Suprapubic skin (tissue), 4 donors: ENCODE data around the gene KLHL30. TPM values are rescaled to one million over a fixed set of nuclear protein-coding genes. Genes with fewer than 3 reads are reported as not detected.

Experiments
- DNase-seq, 2 donors: peaks; one replicate each; pipeline ENCODE4 v3.0.0-alpha.2; 2019; ENCODE audit warnings: low spot score in 2 of 2
- H3K27ac ChIP-seq: fragments of 200-600 bp; sonication (generic); one replicate; pipeline ENCODE4 v1.5.1; 2019
- H3K27me3 ChIP-seq: fragments of 200-600 bp; sonication (generic); one replicate; pipeline ENCODE4 v1.5.1; 2019
- H3K36me3 ChIP-seq: fragments of 200-600 bp; sonication (generic); one replicate; pipeline ENCODE4 v1.5.1; 2019
- H3K4me1 ChIP-seq: fragments of 200-600 bp; sonication (generic); one replicate; pipeline ENCODE4 v1.5.1; 2019
- H3K4me3 ChIP-seq: fragments of 200-600 bp; sonication (generic); one replicate; pipeline ENCODE4 v1.5.1; 2019; ENCODE audit warnings: mild to moderate bottlenecking
- H3K9me3 ChIP-seq: fragments of 200-600 bp; sonication (generic); one replicate; pipeline ENCODE4 v1.5.1; 2019
- EP300 ChIP-seq: sonication (generic); formaldehyde crosslinking; IDR thresholded peaks from one replicate; pipeline ENCODE4 v1.6.1; 2017; ENCODE audit warnings: antibody characterized with exemption
- POLR2A ChIP-seq, 2 donors: fragments of 450-650 bp; IDR thresholded peaks; one replicate each; pipeline ENCODE4 v1.6.1; 2017; ENCODE audit warnings: antibody characterized with exemption in 2 of 2, mild to moderate bottlenecking in 2 of 2, moderate library complexity in 2 of 2
- POLR2AphosphoS5 ChIP-seq, 3 donors: sonication (generic); formaldehyde crosslinking; IDR thresholded peaks; one replicate each; pipeline ENCODE4 v1.6.1; 2017; ENCODE audit warnings: antibody characterized with exemption in 3 of 3
- WGBS: methylation state at CpG from one replicate; pipeline ENCODE4 v1.1.5; 2018; 5-methylcytosine and 5-hydroxymethylcytosine counted together
- total RNA-seq, 4 donors: library from RNA; depleted of rRNA; stranded (reverse); fragments of >200 nt; gene quantifications; one replicate each; pipeline ENCODE4 v1.1.0, GENCODE V29; 2016
- TF ChIP-seq, protein P1 (sequence below), 2 donors: fragments of 200-600 bp in 1 of 2; fragments of 450-650 bp in 1 of 2; sonication (generic) in 1 of 2; IDR thresholded peaks; one replicate each; pipeline ENCODE4 v1.5.1; 2016 to 2019; ENCODE audit warnings: antibody characterized with exemption in 2 of 2, mild to moderate bottlenecking in 1 of 2, moderate library complexity in 1 of 2

The KLHL30 gene
- total RNA-seq, 4 donors from 2014 or later, result 0.13 to 0.23 TPM; not detected in 2

DNA sequence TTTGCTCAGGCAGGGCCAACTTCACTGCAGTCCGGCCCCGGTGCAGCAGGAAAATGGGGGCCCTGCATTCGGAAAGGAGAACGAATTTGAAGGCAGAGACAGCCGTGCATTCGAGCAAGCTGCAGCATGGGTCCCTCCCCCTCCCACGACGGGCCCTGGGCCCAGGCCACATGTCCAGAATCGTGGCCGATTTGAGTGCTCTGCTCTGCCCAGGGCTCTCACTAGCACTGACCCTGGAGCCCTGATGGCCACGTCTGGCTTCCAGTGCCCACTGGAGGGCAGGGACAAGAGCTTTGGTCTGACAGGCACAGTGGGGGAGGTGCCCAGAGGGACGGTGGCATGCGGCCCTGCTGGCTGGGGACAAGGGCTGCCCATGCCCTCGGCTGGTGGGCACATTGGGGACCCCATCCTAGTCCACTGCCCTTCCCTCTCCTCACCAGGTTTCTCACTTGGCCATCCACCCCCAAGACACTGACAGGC lies 14.4 kb upstream of the KLHL30 start:
- no peak for TF ChIP-seq POLR2AphosphoS5 (IDR thresholded peaks at IDR 0.05)
- TF ChIP-seq, protein P1, sequence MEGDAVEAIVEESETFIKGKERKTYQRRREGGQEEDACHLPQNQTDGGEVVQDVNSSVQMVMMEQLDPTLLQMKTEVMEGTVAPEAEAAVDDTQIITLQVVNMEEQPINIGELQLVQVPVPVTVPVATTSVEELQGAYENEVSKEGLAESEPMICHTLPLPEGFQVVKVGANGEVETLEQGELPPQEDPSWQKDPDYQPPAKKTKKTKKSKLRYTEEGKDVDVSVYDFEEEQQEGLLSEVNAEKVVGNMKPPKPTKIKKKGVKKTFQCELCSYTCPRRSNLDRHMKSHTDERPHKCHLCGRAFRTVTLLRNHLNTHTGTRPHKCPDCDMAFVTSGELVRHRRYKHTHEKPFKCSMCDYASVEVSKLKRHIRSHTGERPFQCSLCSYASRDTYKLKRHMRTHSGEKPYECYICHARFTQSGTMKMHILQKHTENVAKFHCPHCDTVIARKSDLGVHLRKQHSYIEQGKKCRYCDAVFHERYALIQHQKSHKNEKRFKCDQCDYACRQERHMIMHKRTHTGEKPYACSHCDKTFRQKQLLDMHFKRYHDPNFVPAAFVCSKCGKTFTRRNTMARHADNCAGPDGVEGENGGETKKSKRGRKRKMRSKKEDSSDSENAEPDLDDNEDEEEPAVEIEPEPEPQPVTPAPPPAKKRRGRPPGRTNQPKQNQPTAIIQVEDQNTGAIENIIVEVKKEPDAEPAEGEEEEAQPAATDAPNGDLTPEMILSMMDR (IDR thresholded peaks at IDR 0.05), result no peak
- TF ChIP-seq POLR2A (IDR thresholded peaks at IDR 0.05), result no peak
- TF ChIP-seq EP300, result no peak
- H3K4me1 ChIP-seq, result peaks cover 7% of the 10 kb centered on the region
- DNase-seq, result no peak
- H3K9me3 ChIP-seq, result no peaks in the 10 kb centered on the region
- no peak overlapping the region for H3K27ac ChIP-seq
- no peaks in the 10 kb centered on the region for H3K36me3 ChIP-seq
- no CpG with 5 or more reads among the region's 14 CpGs for WGBS
- peaks cover 33% of the 10 kb centered on the region for H3K27me3 ChIP-seq
- no peak overlapping the region for H3K4me3 ChIP-seq

DNA sequence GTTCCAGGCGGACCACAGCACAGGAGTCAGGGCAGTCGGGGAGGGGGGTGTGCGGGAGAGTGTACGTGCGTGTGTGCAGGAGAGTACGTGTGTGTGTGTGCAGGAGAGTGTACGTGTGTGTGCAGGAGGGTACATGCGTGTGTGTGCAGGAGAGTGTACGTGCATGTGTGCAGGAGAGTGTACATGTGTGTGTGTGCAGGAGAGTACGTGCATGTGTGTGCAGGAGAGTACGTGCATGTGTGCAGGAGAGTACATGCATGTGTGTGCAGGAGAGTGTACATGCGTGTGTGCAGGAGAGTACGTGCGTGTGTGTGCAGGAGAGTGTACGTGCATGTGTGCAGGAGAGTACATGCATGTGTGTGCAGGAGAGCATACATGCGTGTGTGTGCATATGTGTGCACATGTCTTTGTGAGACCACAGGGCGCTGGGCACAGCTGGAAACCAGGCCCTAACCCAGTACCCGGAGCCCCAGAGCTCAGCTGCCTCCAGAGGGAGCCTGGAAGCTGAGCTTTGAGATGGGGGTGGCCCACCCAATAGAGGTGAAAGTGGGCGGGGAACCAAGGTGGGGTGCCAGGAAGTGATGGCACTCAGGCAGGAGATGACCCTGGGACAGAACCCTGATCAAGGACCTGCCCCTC lies 13.9 kb upstream of the KLHL30 start:
- peaks cover 7% of the 10 kb centered on the region for H3K4me1 ChIP-seq
- peaks cover 31% of the 10 kb centered on the region for H3K27me3 ChIP-seq
- no peak for TF ChIP-seq EP300
- TF ChIP-seq POLR2AphosphoS5 (IDR thresholded peaks at IDR 0.05), result no peak
- TF ChIP-seq, protein P1 (IDR thresholded peaks at IDR 0.05), result no peak
- no peak for TF ChIP-seq POLR2A (IDR thresholded peaks at IDR 0.05)
- no peak overlapping the region for H3K4me3 ChIP-seq
- H3K27ac ChIP-seq, result no peak overlapping the region
- 90% methylated on average over 19 of the region's 19 CpGs for WGBS
- H3K9me3 ChIP-seq, result no peaks in the 10 kb centered on the region
- no peaks in the 10 kb centered on the region for H3K36me3 ChIP-seq
- no peak for DNase-seq

DNA sequence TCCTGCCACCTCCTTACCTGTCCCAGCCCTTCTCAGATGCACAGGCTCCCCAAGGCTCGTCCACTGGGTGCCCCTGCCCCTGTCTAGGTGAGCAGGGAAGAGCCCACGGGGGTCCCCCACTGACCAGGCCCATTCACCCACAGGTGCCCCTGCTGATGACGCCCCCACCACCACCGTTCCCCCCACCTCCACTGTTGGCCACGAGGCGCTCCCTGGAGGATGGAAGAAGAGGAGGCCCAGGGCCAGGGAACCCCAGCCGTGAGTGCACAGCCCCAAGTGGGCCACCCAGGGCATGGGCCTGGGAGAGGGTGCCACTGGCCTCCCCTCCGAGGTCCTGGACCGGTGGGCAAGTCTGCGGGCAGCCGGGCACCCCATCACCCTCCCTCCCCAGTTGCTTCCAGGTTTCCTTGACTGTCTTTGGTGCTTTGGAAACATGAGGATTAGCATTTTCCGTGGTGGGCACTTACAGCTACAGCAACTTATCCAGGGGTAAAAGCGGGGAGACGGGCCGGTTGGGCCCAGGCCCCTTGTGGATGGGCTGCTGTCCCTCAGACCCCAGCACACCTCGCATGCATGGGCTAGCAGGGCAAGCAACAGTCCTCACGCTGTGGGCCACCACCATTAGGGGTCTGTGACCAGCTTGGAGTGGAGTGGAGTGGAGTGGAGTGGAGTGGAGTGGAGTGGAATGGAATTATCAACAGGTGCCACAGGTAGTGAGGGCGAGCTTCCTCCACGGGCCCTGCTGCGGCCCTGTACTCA lies 13.2 kb upstream of the KLHL30 start:
- Histone ChIP-seq H3K4me3 (no peak overlapping the region), H3K4me1 (peaks cover 7% of the 10 kb centered on the region), H3K36me3 (no peaks in the 10 kb centered on the region), H3K27ac (no peak overlapping the region), H3K9me3 (no peaks in the 10 kb centered on the region), H3K27me3 (peaks cover 25% of the 10 kb centered on the region)
- no peak for TF ChIP-seq POLR2A (IDR thresholded peaks at IDR 0.05)
- TF ChIP-seq, protein P1 (IDR thresholded peaks at IDR 0.05), result no peak
- TF ChIP-seq POLR2AphosphoS5 (IDR thresholded peaks at IDR 0.05), result no peak
- no peak for TF ChIP-seq EP300
- 91% methylated on average over 18 of the region's 20 CpGs for WGBS
- DNase-seq, result no peak

DNA sequence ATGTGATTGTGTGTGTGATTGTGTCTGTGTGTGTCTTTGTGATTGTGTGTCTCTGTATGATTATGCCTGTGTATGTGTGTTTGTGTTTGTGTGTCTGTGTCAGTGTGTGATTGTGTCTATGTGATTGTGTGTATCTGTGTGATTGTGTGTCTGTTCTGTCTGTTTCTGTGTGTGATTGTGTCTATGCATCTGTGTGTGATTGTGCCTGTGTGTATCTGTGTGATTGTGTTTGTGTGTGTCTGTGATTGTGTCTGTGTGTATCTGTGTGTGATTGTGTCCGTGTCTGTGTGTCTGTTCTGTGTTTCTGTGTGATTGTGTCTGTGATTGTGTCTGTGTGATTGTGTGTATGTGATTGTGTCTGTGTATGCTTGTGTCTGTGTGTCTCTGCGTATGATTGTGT lies 12.1 kb upstream of the KLHL30 start:
- no peak overlapping the region for H3K27ac ChIP-seq
- no peaks in the 10 kb centered on the region for H3K9me3 ChIP-seq
- WGBS, result 100% methylated on average over 2 of the region's 2 CpGs
- no peak overlapping the region for H3K4me3 ChIP-seq
- TF ChIP-seq, protein P1 (IDR thresholded peaks at IDR 0.05), result no peak
- no peak for TF ChIP-seq POLR2A (IDR thresholded peaks at IDR 0.05)
- TF ChIP-seq EP300, result no peak
- TF ChIP-seq POLR2AphosphoS5 (IDR thresholded peaks at IDR 0.05), result no peak
- H3K4me1 ChIP-seq, result peaks cover 7% of the 10 kb centered on the region
- H3K36me3 ChIP-seq, result no peaks in the 10 kb centered on the region
- no peak for DNase-seq
- peaks cover 15% of the 10 kb centered on the region for H3K27me3 ChIP-seq

DNA sequence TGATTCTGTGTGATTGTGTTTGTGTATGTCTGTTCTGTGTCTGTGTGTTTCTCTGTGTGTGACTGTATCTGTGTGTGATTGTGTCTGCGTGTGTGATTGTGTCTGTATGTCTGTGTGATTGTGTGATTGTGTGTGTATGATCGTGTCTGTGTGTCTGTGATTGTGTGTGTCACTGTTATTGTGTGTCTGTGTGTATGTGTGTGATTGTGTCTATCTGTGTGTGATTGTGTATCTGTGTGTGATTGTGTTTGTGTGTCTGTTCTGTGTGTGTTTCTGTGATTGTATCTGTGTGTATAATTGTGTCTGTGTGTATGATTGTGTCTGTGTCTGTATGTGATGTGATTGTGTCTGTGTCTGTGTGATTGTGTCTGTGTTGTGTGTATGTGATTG lies 11.7 kb upstream of the KLHL30 start:
- peaks cover 7% of the 10 kb centered on the region for H3K4me1 ChIP-seq
- H3K27ac ChIP-seq, result no peak overlapping the region
- no peak for TF ChIP-seq POLR2AphosphoS5 (IDR thresholded peaks at IDR 0.05)
- TF ChIP-seq EP300, result no peak
- no peak for TF ChIP-seq POLR2A (IDR thresholded peaks at IDR 0.05)
- TF ChIP-seq, protein P1 (IDR thresholded peaks at IDR 0.05), result no peak
- no peaks in the 10 kb centered on the region for H3K9me3 ChIP-seq
- H3K27me3 ChIP-seq, result peaks cover 12% of the 10 kb centered on the region
- no peaks in the 10 kb centered on the region for H3K36me3 ChIP-seq
- WGBS, result 91% methylated on average over 2 of the region's 2 CpGs
- no peak for DNase-seq
- no peak overlapping the region for H3K4me3 ChIP-seq
